Germinal center (tissue), 1 donor: Measurements from ENCODE around the gene CPLANE1.
"Not testable (repeated sequence)": the region's sequence is repeated elsewhere in the genome, so short reads cannot be mapped to it uniquely, and the experiment has no call there.

ENCODE experiments used
- DNase-seq: peaks from one replicate; pipeline ENCODE4 v3.0.0; 2012; ENCODE audit warnings: mixed read lengths, low spot score

Gene CPLANE1

GRCh38 chr5:37248970-37249814, at the start of gene CPLANE1:
CPLANE1 (minus strand) TSS chr5:37249376; CDS start chr5:37247698, 1,678 bp downstream.
- DNase-seq, result peak; percentile 66

GRCh38 chr5:37296313-37296712, 47.1 kb upstream of the CPLANE1 start:
- DNase-seq, result not testable (repeated sequence)

GRCh38 chr5:37283214-37283820, 34.1 kb upstream of the CPLANE1 start:
- DNase-seq, result no peak

GRCh38 chr5:37275511-37275910, 26.3 kb upstream of the CPLANE1 start:
- no peak for DNase-seq

- no peak for DNase-seq
Measured at GRCh38 chr5:37272511-37272910, 23.3 kb upstream of the CPLANE1 start.

- not testable (repeated sequence) for DNase-seq
Measured at GRCh38 chr5:37268100-37268499, 18.9 kb upstream of the CPLANE1 start.

- no peak for DNase-seq
Measured at GRCh38 chr5:37255774-37256358, 6.7 kb upstream of the CPLANE1 start.

GRCh38 chr5:37254581-37254980, 5.4 kb upstream of the CPLANE1 start:
- no peak for DNase-seq

- DNase-seq, result no peak
Measured at GRCh38 chr5:37251665-37252064, 2.5 kb upstream of the CPLANE1 start.

GRCh38 chr5:37249815-37250164, 614 bp upstream of the CPLANE1 start:
- DNase-seq, result no peak

GRCh38 chr5:37248421-37248969, 681 bp downstream of the CPLANE1 start:
- no peak for DNase-seq

- no peak for DNase-seq
Measured at GRCh38 chr5:37247496-37247895, 1.7 kb downstream of the CPLANE1 start.

GRCh38 chr5:37247036-37247435, 2.1 kb downstream of the CPLANE1 start:
- DNase-seq, result no peak

- no peak for DNase-seq
Measured at GRCh38 chr5:37234288-37234687, 14.9 kb downstream of the CPLANE1 start.

GRCh38 chr5:37226377-37226776, 22.8 kb downstream of the CPLANE1 start:
- no peak for DNase-seq

- no peak for DNase-seq
Measured at GRCh38 chr5:37222181-37222580, 27.0 kb downstream of the CPLANE1 start.

GRCh38 chr5:37220426-37220825, 28.8 kb downstream of the CPLANE1 start:
- DNase-seq, result not testable (repeated sequence)

GRCh38 chr5:37219384-37219783, 29.8 kb downstream of the CPLANE1 start:
- DNase-seq, result not testable (repeated sequence)

- DNase-seq, result no peak
Measured at GRCh38 chr5:37217976-37218375, 31.2 kb downstream of the CPLANE1 start.

GRCh38 chr5:37214550-37214949, 34.6 kb downstream of the CPLANE1 start:
- no peak for DNase-seq

- no peak for DNase-seq
Measured at GRCh38 chr5:37212096-37212495, 37.1 kb downstream of the CPLANE1 start.

GRCh38 chr5:37211661-37212060, 37.5 kb downstream of the CPLANE1 start:
- DNase-seq, result no peak
